ENCODE data around the gene LSAMP.

- TF ChIP-seq CTCF (conservative IDR thresholded peaks at IDR 0.05; ENCODE audit: low read depth, low read length) (no peak), EZH2 (IDR thresholded peaks at IDR 0.05; ENCODE audit: low read length, unreplicated experiment) (no peak), EZH2phosphoT487 (IDR thresholded peaks at IDR 0.05; ENCODE audit: borderline replicate concordance, low read length) (no peak)
Observed at GRCh38 chr3:116367761-116368395, 77.4 kb downstream of the LSAMP start.

Measured in PC-3 (cell line).